Measurements from ENCODE around the gene FSTL1.
"Not testable (repeated sequence)": the region's sequence is repeated elsewhere in the genome, so short reads cannot be mapped to it uniquely, and the experiment has no call there.

FSTL1 gene

DNA sequence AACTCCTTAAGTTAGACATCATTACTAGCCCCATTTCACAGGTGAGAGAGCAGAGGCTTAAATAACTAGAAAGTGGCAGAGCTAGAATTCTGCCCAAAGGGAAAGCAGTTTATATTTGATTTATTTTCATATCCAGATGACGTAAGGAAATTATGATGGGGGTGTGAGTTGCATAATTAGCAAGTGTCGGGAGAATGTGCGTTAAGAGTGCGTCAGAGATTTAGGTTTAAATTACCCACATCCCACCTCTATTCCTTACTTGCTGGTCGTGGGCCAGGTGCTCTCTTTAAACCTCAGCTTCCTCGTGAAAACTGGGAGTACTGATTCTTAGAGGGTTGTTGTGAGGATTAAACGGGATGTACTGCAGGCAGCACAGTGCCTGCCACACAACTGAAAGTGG, 32.3 kb downstream of the FSTL1 start:
- ATAC-seq (no peak), DNase-seq (no peak)

DNA sequence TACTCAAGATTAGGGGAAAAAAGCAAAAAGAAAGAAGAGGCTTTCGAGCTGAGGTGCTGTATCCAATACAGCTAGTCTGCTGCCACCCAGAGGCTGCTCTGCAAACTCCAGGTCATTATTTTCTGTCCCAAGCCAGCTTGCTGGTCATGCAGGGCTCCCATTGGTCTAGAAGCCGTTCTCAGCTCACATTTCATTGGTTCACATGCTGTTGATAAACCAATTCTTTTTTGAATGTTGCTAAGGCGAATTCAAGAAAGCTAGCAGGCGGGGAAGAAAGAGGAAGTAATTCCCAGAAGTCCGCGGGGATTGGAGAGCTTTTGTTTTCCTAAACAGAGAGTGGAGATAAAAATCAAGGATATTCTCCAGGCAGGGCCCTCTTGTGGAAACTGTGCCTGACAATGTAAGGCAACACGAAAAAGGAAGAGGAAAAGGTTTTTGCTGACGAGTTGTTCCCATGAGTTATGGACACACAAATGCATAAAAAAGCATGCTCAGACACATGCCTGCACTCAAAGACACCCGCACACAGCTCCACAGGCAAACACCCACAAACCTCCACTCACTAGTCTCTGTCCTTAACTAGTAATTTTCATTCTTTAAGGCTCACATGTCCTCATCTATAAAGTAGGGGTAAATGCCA, 33.4 kb downstream of the FSTL1 start:
- DNase-seq (peak; percentile 84), ATAC-seq (peak; percentile 98)

DNA sequence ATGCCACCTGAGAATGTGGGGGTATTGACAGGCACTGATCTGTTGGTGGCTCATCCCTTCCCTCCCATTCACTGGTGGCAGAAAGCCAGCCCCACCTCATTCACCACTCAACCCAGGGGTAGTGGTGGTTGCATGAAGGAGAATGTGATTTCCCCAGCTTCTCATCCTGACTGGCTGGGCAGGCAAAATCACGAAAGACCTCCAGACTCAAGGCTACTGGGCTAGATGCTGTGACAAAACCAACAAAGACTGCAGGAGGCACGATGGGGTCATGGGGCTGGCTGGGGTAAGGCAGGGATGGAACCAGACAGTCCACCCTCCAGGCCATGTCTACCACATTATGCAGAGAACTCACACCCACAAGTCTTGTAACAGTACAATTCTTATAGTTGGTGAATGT, 33.9 kb downstream of the FSTL1 start:
- ATAC-seq (peak; percentile 8), DNase-seq (no peak)

DNA sequence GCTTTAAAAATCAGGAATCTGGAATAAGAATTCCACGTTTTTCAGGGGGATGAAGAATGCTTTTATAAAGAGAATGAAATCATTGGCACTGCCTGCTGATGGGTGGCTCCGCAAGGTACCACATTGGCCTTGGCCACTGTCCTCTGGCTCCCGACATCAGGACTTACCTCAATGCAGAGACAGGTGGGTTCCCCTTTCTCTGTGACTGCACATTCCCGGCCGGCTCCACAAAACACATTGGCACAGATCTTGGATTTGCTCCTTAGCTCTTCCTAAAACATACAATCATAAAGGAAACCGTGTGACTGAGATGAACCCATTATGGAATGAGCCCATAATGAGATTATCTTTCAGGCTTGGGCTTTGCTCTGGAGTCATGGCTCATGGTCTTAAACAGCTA, 35.0 kb downstream of the FSTL1 start:
- no peak for DNase-seq
- no peak for ATAC-seq

DNA sequence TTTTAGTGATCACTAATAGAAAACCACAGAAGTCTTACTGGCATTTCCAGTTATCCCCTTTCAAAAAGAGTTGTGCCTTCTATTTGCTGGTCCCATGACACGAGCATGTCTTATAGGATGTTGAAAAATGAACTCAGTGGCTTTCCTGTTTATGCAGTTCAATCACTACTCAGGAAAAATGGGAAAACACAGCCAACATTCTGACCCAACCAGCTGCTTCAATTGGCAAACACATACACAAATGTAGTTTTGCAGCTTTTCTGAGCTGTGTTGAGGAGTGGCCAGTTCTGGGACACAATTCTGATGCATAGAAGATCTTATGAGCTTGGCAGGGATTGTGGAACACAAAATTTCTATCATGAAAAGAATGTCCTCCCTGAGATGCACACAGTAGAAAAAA, 40.3 kb downstream of the FSTL1 start:
- no peak for ATAC-seq
- DNase-seq, result no peak

DNA sequence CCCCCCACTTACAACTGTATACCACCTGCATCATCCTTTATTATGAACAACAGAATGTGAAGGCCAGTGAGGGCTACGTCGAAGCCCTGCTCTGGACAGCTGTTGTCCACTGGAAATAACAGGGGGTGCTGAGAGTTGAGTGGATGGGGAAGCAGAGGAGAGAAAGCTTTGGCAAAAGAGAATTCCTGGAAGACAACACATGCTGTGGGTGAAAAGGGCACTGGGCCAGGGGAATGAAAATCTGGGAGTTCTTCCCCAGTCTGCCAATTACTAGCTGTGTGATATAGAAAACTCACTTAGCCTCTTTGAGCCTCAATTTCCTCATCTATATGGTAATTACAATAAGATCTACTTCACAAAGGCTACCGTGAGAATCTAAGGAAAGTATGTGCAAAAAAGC, 40.7 kb downstream of the FSTL1 start:
- no peak for ATAC-seq
- no peak for DNase-seq

DNA sequence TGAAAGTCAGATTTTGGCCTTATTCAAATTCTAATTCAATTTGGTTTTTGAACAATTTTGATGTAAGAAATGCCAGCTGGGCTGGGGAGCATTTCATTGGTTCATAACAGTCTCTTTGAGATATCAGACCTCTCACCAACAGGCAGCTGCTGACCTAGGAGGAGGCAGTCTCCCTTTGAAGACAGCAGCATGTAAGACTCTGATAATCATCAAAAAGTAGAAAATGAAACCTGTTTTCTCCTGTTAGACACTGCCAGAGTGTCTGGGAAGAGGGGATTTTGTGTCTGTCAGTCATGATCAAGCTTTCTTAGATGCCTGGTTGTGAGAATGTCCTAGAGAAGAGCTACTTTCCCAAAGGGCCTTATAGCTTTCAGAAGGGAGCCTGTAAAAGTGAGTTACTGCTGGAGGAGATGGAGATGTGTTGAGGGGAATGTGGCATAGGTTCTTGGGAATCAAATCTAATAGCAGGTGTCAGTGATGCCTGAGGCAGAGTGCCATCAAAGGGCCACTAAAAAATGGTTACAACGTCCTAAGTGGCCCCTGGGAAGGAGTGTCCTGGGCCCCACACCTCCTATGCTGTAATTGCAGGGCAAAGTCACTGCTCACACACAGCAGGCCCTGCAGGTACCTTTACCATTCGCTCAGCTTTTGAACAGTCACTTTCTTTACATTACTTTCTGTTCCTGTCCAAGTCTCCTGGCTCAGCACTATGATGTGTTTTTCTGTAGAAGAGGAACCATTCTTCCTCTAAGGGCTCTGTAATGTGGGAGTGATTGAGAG, 43.1 kb downstream of the FSTL1 start:
- no peak for DNase-seq
- no peak for ATAC-seq

DNA sequence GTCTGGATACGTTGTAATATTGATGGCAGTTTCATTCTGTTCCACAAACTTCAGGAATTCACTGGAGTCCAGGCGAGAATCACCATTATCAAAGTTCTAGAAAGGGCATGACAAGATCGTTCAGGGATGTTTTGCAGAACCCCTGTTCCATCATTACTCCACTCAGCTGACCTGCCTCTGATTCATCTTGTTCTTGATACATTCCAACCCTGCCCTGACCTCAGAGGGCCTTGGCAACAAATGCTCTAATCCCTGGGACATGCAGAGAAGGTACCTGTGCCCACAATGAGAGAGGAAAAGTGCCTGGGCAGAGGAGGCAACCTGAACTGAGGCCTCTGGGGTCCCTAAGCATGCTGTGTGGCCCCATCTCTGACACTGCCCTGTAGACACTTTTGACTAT, 45.9 kb downstream of the FSTL1 start:
- ATAC-seq (peak; percentile 9), DNase-seq (no peak)

DNA sequence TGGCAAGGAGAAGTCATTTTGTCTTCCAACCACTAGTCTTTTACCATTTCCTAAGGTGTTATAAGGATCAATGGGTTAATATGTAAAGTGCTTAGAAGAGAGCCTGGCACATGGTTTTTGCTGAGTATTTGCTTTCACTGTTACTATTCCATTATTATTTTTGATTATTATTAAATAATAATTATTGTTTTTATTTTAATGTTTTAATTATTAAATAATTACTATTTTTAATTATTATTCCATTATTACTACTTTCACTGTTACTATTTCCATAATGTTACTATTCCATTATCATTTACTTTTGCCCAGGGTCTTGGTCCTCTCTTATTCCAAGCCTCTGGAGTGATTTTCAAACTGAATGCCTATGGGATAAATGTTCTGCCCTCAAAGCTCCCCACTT, 48.5 kb downstream of the FSTL1 start:
- ATAC-seq (no peak), DNase-seq (no peak)

DNA sequence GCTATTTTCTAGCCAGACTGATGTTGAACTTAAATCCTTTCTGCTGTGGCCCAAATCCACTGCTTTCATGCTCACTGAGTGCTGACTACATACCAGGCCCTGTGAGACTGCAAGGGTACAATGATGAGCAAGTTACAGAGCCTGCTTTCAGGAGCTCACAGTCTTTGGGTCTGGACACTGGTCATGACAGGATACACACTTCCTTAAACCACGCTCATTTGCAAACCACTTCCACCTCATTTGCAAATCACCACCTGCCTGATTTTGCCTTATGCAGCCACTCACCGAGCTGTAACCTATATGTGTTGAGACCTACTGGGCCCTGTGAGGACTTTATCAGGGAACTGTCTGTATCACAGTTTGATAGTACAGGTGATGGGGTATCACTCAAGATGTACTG, 51.4 kb downstream of the FSTL1 start:
- no peak for ATAC-seq
- DNase-seq, result no peak

DNA sequence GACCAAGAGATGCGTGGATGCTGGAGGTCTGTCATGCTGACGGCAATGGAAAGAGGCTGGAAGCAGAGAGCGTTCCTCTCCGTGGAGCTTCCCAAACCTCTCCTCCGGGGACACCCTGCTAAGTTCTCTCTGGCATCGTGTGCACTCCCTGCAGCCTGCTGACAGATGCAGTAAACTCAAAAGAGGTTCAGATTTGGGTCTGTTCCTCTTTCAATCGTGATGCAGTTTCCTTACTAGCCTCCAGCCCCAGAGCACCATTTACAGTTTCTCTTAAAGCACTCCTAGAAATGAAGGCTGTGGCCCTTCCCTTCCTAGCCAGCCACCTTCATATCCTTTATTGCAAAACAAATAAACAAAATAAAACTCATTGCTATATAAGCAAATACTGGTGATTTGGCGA, 54.3 kb downstream of the FSTL1 start:
- no peak for ATAC-seq
- no peak for DNase-seq

DNA sequence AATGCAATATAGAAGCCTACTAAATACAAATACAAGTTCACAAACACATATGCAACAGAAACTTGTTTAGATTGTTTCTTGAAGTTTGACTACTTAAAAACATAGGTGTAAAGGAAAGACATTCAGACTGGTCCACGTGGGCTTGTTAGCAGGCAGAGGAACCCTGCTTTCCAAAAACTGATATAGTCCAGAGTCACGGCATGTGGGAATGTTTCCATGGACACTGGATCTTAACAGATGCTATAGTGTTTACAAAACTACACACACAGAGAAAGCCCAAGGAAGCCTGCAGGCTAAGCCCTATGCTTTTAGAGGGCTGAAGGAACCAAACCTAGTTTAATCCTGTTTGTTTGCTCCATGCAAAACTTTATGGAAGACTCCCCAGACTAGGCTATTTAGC, 56.4 kb downstream of the FSTL1 start:
- DNase-seq (no peak), ATAC-seq (no peak)

DNA sequence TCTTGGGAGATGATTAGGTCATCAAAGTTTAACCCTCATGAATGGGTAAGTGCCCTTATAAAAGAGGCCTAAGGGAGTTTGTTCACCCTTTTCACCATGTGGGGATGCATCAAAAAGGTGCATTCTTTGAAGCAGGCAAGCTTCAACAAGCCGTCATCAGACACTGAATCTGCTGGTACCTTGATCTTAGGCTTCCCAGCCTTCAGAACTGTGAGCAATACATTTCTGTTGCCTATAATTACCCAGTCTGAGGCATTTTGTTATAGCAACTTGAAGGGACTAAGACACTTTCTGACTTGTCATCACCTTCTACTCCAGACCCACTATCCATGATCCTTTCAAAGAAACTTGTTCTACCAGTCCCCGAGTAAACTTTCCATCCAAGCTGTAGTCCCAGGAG, 57.0 kb downstream of the FSTL1 start:
- no peak for DNase-seq
- ATAC-seq, result no peak

DNA sequence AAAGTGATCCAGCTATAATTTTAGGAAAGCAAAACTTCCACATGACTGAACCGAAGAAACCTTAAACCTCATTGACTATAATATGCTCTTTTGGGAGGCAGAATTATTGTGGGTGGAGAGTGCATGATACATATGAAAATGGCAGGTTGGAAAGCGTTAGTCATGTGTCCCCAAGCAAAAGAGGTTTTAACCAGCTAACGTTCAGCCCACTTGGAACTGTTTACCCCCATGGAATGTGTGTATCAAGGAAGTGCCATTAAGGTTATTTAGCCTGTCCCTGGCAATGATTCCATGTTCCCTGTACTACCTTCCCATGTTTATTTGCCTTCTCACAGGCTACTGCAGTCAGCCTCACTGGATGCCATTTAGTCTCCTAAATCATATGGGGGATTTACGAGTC, 57.5 kb downstream of the FSTL1 start:
- DNase-seq (no peak), ATAC-seq (peak; percentile 43)

DNA sequence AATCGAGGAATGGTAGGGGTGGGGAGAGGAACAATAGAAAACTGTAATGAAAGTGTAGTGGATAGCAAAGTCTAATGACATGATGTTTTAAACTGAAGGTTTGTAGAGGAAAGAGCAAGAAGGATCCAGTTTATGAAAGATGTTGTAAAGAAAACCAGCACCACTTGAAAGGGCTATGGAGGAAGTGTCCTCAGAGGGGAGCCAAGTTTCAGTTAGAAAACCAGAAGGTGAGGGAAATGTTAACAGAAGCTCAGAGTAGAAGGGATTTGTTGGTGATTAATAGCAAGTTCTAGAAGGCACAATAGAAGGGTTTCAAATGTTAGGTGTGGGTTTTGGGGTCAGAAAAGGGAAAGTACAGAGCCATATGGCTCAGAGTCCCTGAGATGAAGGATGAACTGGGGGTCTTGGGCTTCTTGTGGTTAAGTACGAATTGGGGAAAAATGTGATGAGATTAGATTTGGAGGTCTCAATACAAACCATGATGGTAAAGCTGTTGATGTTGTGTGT, 67.8 kb downstream of the FSTL1 start:
- ATAC-seq (no peak), DNase-seq (no peak)

DNA sequence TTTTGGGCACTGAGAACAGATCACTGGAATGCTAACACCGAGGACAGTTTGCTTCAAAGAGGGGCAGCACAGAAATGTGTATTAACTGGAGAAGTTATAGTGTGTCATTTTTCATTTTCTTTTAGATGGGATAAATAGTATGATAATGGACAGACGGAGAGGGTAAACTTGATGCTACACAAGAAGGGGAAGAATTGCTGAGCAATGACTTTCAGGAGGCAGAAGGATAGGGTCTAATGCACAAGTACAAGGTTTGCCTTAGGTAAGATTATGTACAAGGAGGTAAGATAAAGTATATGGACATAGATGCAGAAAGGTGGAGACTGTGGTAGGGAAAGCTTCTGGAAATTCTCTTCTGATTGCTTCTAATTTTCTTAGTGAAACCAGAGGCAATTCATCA, 69.3 kb downstream of the FSTL1 start:
- ATAC-seq, result no peak
- DNase-seq, result no peak

DNA sequence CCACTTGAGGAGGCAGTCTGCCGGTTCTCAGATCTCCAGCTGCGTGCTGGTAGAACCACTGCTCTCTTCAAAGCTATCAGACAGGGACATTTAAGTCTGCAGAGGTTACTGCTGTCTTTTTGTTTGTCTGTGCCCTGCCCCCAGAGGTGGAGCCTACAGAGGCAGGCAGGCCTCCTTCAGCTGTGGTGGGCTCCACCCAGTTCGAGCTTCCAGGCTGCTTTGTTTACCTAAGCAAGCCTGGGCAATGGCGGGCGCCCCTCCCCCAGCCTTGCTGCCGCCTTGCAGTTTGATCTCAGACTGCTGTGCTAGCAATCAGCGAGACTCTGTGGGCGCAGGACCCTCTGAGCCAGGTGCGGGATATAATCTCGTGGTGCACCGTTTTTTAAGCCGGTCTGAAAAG, 72.8 kb downstream of the FSTL1 start:
- not testable (repeated sequence) for ATAC-seq, DNase-seq

DNA sequence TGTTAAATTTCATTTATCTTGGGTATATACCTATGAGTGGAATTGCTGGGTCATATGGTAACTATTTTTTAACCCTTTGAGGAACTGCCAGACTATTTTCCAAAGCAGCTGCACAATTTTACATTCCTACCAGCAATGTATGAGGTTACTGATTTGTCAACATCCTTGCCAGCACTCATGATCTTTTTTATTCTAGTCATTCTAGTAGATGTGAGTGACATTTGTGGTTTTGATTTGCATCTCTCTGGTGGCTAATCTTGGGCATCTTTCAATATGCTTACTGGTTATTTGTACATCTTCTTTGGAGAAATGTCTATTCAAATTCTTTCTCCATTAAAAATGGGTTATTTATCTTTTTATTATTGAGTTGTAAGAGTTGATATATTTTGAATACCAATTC, 80.3 kb downstream of the FSTL1 start:
- ATAC-seq (peak; percentile 74), DNase-seq (no peak)

DNA sequence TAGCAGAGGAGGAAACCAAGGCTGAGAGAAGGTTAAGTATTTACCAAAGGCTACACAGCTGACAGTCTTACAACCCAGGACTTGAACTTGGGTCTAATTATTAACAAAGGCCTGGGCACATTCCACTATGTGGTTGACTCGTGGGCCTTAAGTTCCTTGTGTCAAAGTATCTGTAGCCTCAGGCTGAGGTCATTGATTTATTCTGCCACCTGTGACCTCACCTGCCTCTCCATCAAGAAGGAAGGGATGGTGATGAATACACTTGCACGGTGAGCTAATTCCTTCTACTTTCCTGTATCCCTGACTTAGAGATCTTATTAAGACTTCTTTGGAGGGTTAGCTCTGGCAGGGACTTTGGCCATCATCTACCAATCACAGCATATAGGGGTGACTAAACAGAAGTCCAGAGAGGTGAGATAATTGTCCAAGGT, 81.7 kb downstream of the FSTL1 start:
- no peak for ATAC-seq
- no peak for DNase-seq

DNA sequence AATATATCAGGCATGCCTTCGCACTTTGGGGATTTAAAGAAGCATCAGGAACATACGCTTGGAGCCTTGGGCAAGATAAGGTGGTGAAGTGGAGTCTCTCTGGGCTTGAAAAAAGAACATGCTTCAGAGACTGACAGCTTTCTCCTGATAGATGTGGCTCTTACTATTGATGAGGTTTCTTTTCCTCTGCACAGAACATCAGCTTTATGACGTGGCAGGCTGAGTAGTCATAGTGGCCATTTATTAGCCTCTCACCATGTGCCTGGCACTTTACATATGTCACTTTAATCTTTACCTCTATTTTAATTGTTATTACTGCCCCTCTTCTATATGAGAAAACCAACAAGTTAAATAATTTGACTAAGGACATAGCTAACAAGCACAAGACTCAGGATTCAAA, 82.6 kb downstream of the FSTL1 start:
- no peak for DNase-seq
- ATAC-seq, result no peak

DNA sequence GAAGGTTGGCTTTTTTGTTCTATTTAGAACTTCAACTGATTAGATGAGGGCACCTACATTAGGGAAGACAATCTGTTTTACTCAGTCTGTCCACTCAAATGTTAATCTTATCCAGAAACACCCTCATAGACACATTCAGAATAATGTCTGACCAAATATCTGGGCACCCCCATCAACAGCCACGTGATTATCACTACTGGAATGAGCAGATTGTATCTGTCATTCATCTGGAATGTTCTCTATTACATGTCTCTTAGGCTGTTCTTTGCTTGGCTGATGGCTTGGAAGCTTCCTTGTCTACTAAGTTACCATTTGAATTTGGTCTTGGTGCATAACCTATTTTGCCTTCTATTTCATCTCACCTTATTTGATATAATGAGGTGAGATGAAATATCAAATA, 86.0 kb downstream of the FSTL1 start:
- DNase-seq, result no peak
- ATAC-seq, result no peak

DNA sequence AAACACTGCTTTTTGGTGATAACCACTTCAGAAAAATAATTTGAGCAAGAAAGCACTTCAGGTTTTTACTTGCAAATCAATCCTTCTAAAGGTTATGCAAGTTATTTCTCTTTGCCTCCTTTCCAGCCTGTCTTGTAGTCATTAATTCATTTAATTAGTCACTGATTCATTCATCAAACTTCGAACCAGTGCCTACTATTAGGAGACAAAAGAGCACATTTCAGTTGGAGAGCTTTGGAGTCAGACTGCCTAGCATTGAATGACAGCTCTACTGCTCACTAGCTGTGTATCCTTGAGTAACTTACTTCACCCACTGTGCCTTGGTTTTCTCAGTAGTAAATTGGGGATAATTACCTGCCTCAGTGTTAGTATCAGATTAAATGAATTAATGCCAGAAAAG, 86.7 kb downstream of the FSTL1 start:
- no peak for ATAC-seq
- no peak for DNase-seq

DNA sequence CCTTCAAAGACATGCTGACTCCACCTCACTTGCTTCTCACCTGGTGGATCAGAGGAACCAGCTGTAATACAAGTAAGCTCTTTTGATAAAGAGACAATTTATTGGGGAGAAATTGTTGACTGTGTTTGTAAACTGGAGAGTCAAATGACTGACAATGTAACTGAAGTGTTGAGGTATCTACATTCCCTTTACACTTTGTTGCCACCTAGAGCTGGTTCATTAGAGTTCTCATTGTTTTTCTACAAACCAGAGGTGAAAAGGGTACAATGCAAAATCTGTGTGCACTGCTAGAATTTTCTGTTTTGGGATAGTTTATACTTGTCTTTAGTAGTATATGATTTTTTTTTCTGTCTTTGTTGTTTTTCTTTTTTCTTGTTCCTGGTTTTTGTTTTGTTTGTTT, 93.0 kb downstream of the FSTL1 start:
- DNase-seq, result no peak
- no peak for ATAC-seq

DNA sequence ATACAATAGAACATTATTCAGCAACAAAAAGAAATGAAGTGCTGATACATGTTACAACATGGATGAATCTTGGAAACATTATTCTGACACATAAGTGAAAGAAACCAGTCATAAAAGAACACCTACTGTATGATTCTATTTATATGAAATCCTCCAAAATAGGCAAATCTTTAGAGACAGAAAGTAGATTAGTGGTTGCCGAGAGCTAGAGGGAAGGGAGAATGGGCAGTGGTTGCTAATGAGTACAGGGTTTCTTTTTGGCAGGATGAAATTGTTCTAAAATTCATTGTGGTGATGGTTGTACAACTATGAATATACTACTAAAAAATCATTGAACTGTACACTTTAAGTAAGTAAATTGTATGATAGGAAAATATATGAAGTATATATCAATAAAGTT, 95.3 kb downstream of the FSTL1 start:
- no peak for DNase-seq
- ATAC-seq, result no peak
